Activated T-cell treated with anti-CD3 and anti-CD28 coated beads, Interleukin-2, amount 50 U/mL, for 24 hours (primary cell): ENCODE data around the gene MIEF2.

Experiments used
- DNase-seq: peaks from one replicate; pipeline ENCODE4 v3.0.0-alpha.2; 2020
- H3K27ac Mint-ChIP-seq: 2 replicates; pipeline ENCODE4 v1.8.0; 2020; ENCODE audit warnings: mild to moderate bottlenecking, mixed read lengths
- H3K27me3 Mint-ChIP-seq: 2 replicates; pipeline ENCODE4 v1.8.0; 2020; ENCODE audit warnings: mixed read lengths
- H3K36me3 Mint-ChIP-seq: 2 replicates; pipeline ENCODE4 v1.8.0; 2020; ENCODE audit warnings: low read depth, mixed read lengths
- H3K4me1 Mint-ChIP-seq: 2 replicates; pipeline ENCODE4 v1.8.0; 2020; ENCODE audit warnings: low read depth, mixed read lengths
- H3K4me3 Mint-ChIP-seq: 2 replicates; pipeline ENCODE4 v1.8.0; 2020; ENCODE audit warnings: mild to moderate bottlenecking, moderate library complexity, mixed read lengths
- H3K9me3 Mint-ChIP-seq: 2 replicates; pipeline ENCODE4 v1.8.0; 2020; ENCODE audit warnings: mixed read lengths

Gene MIEF2

DNA sequence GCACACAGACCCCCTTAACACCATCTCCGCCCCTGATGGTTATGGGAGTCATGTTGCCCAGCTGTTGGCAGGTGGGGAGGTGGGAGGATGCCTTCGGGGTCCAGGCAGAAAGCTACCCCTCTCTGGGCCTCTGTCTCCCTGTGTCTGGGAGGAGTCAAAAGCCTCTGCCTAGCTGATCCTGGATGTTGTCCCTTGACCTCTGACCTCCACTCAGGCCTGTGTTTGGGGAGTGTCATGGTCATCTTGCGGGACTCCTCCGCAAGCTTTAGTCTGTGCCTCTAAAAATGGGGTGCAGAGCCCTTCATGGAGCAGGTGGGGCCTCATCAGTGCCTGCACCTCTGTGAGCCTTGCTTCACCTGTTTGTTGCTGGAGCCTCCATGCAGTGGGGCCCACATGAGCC, 31.2 kb upstream of the MIEF2 start:
- Mint-ChIP-seq H3K9me3 (no peaks in the 10 kb centered on the region), H3K27ac (no peak overlapping the region), H3K4me1 (peaks cover 30% of the 10 kb centered on the region), H3K4me3 (no peak overlapping the region), H3K36me3 (peaks cover 14% of the 10 kb centered on the region), H3K27me3 (no peaks in the 10 kb centered on the region)
- DNase-seq: no peak

DNA sequence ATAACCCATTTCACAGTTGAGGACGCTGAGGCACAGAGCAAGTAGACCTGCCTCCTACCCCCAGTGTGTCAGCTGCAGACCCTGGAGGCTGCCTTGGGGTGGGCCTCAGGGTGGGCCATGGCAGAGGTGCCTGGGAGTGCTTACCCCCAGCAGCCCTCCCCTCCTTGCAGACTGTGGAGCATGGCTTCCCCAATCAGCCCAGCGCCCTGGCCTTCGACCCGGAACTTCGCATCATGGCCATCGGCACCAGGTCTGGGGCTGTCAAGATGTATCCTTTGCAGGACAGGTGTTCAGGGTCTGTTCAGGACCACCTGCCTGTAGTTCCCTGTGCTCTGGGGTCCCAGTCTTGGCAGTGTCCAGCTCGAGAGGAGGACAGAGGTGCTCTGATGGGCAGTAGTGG, 30.7 kb upstream of the MIEF2 start:
- H3K27ac Mint-ChIP-seq: no peak overlapping the region
- no peaks in the 10 kb centered on the region for H3K9me3 Mint-ChIP-seq
- H3K4me1 Mint-ChIP-seq: peaks cover 30% of the 10 kb centered on the region
- H3K4me3 Mint-ChIP-seq: no peak overlapping the region
- H3K27me3 Mint-ChIP-seq: no peaks in the 10 kb centered on the region
- H3K36me3 Mint-ChIP-seq: peaks cover 19% of the 10 kb centered on the region
- no peak for DNase-seq

DNA sequence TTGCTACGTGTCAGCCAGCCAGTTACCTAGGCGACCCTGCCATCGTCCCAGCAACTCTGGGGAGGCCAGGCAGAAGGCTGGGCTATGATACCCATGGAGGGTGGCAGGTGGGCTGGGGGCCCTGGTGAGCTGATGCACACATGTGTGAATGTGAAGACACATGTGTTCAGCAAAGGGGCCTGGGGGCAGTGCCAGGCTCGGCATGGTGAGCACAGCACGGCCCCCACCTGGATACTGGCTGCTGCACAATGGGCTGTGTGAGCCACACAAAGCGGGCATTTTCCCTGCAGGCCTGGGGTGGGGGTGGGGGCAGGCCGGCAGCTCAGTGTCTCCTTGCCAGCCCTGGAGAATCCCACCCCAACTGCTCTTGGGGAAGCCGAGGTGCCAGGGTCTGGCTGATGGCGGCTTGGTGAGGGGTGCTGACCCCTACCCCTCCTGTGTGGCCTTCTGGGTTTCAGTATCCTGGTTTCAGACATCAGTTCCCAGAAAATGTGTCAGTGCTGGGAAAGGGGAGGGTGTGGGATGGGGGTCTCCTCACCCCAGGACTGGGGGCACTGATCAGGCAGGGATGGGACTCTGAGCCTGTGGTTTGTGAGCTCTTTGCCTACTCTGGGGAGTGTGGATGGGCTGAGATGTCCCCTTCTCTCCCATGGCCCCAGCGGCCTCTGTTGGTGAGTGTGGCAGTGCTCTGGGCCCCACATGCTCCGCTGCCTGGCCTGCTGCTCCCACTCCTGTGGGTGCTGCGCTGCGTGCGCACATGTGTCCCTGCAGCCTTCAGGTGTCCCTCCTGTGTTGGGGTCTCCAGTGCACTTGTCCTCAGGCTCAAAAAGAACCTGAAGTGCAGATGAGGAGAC, 29.9 kb upstream of the MIEF2 start:
- no peak overlapping the region for H3K4me3 Mint-ChIP-seq
- no peak for DNase-seq
- no peak overlapping the region for H3K27ac Mint-ChIP-seq
- H3K27me3 Mint-ChIP-seq: no peaks in the 10 kb centered on the region
- H3K4me1 Mint-ChIP-seq: peaks cover 33% of the 10 kb centered on the region
- peaks cover 26% of the 10 kb centered on the region for H3K36me3 Mint-ChIP-seq
- no peaks in the 10 kb centered on the region for H3K9me3 Mint-ChIP-seq

DNA sequence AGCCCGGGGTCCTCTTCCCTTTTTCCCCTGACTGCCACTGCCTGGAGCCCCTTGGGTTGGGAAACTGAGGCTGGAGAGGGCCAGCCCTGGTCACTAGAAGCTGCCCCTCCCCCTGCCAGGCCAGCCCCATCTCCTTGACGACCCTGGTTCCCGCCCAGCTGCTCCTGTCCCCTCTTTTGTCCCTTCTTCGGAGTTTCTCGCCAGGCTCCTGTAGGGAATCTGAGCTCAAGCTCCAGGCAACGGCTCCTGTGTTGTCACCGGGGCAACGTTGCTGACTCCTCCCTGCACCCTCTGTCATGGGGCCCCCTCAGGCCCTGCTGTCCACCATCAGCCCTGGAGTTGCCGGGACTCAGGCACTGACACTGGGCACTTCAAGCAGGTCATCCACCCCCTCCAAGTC, 29.3 kb upstream of the MIEF2 start:
- Mint-ChIP-seq H3K9me3 (no peaks in the 10 kb centered on the region), H3K4me1 (peaks cover 37% of the 10 kb centered on the region), H3K4me3 (no peak overlapping the region), H3K27ac (peak overlapping the region; percentile 14), H3K27me3 (no peaks in the 10 kb centered on the region), H3K36me3 (peaks cover 29% of the 10 kb centered on the region)
- DNase-seq: no peak

DNA sequence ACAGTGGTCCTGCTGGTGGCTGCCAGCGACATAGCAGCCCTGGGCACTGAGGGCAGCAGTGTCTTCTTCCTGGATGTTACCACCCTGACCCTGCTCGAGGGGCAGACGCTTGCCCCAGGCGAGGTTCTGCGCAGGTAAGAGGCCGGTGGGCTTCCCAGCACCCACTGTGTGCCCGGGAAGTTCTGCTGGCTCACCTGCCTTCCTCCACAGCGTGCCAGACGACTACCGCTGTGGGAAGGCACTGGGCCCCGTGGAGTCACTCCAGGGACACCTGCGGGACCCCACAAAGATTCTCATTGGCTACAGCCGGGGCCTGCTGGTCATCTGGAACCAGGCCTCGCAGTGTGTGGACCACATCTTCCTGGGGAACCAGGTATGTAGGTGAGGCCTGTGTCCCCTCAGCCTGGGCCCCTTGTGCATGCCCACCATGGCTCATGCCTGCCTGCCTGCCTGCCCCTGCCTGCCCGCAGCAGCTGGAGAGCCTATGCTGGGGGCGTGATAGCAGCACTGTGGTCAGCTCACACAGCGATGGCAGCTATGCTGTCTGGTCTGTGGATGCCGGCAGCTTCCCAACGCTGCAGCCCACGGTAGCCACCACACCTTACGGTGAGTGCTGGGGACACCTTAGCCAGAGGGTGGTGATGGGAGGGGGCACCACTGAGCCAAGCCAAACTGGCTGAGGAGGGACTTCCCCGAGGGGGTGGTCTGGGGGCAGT, 26.5 kb upstream of the MIEF2 start:
- H3K27ac Mint-ChIP-seq: no peak overlapping the region
- peaks cover 15% of the 10 kb centered on the region for H3K4me1 Mint-ChIP-seq
- H3K27me3 Mint-ChIP-seq: no peaks in the 10 kb centered on the region
- peaks cover 47% of the 10 kb centered on the region for H3K36me3 Mint-ChIP-seq
- no peaks in the 10 kb centered on the region for H3K9me3 Mint-ChIP-seq
- H3K4me3 Mint-ChIP-seq: no peak overlapping the region
- no peak for DNase-seq

DNA sequence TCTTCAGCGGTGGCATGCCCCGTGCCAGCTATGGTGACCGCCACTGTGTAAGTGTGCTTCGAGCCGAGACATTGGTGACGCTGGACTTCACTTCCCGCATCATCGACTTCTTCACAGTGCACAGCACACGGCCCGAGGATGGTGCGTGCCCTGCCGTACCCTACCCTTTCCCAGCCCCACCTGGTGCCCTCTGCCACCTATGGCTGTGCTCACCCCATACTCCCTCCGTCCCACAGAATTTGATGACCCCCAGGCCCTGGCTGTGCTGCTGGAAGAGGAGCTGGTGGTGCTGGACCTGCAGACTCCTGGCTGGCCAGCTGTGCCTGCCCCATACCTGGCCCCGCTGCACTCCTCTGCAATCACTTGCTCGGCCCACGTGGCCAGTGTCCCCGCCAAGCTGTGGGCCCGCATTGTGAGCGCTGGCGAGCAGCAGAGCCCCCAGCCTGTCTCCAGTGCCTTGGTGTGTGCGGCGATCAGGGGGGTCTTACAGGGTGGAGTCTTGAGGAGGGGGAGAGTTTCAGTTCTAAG, 25.5 kb upstream of the MIEF2 start:
- DNase-seq: no peak
- no peaks in the 10 kb centered on the region for H3K9me3 Mint-ChIP-seq
- no peaks in the 10 kb centered on the region for H3K27me3 Mint-ChIP-seq
- H3K27ac Mint-ChIP-seq: peak overlapping the region; percentile 88
- H3K36me3 Mint-ChIP-seq: peaks cover 56% of the 10 kb centered on the region
- no peak overlapping the region for H3K4me3 Mint-ChIP-seq
- peaks cover 15% of the 10 kb centered on the region for H3K4me1 Mint-ChIP-seq

DNA sequence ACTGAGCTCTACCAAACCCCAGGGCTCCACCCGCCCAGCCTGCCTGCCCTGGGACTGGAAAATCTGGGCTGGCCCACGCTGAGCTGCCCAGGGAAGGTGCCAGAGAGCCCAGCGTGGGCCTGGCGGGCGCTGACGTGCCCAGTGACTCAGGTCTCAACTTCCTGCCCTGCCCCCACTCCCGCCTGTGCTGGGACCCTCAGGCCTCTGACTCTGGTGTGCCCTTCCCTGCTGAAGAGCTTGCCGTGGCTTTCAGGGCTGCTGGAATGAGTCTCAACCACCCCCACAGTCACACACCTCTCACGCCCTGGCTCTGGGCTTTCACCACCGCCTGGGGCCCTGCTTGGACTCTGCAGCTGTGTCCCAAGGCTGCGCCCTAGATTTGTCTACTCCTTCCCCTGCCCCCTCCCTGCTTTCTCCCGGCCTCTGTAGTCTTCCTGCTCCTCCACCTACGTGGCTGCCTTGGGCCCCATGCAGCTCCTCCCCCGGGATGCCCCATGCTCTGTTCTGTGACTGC, 24.7 kb upstream of the MIEF2 start:
- Mint-ChIP-seq H3K27me3 (no peaks in the 10 kb centered on the region), H3K9me3 (no peaks in the 10 kb centered on the region), H3K36me3 (peaks cover 61% of the 10 kb centered on the region), H3K4me1 (peaks cover 15% of the 10 kb centered on the region), H3K27ac (peak overlapping the region; percentile 88), H3K4me3 (no peak overlapping the region)
- peak; percentile 66 for DNase-seq

DNA sequence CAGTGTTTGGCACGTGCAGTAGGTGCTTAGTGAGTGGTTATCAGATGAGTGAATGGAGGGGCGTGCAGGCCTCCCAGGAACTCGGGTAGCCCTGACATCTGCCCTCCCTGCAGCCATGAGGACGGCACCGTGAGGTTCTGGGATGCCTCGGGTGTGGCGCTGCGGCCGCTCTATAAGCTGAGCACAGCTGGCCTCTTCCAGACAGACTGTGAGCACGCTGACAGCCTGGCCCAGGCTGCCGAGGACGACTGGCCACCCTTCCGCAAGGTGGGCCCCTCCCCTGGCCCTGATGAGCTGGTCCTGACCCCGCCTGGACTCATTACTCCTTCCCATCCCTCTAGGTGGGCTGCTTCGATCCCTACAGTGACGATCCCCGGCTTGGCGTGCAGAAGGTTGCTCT, 24.0 kb upstream of the MIEF2 start:
- Mint-ChIP-seq H3K4me1 (peaks cover 15% of the 10 kb centered on the region), H3K27me3 (no peaks in the 10 kb centered on the region), H3K9me3 (no peaks in the 10 kb centered on the region), H3K27ac (peak overlapping the region; percentile 88), H3K4me3 (no peak overlapping the region), H3K36me3 (peaks cover 65% of the 10 kb centered on the region)
- DNase-seq: no peak

DNA sequence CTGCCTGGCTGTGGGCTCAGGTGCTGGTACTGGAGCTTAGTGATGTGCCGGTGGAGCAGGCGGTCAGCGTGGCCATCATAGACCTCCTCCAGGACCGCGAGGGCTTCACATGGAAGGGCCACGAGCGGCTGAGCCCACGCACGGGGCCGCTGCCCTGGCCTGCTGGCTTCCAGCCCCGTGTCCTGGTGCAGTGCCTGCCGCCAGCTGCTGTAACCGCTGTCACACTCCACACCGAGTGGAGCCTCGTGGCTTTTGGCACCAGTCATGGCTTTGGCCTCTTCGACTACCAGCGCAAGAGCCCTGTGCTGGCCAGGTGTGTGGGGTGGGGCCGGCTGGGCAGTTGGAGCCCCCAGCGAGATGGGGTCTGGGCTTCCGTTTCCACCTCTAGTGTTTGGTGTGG, 23.0 kb upstream of the MIEF2 start:
- Mint-ChIP-seq H3K36me3 (peaks cover 66% of the 10 kb centered on the region), H3K27me3 (no peaks in the 10 kb centered on the region), H3K27ac (no peak overlapping the region), H3K4me3 (no peak overlapping the region), H3K4me1 (peaks cover 15% of the 10 kb centered on the region), H3K9me3 (no peaks in the 10 kb centered on the region)
- DNase-seq: no peak

DNA sequence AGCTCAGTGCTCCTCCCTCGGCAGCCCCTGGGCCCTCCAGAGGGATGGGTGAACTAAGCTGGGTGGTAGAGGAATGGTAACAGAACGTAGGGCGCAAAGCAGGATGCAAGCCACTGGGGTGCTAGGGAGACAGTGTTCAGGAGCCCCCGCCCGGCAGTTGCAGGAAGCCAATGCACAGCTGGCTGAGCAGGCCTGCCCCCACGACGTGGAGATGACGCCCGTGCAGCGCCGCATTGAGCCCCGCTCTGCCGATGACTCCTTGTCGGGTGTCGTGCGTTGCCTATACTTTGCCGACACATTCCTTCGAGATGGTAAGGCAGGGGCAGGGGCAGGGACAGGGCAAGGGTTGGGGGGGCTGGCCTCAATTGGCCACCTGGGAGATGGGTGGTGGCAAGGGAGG, 22.2 kb upstream of the MIEF2 start:
- peaks cover 15% of the 10 kb centered on the region for H3K4me1 Mint-ChIP-seq
- DNase-seq: no peak
- peaks cover 70% of the 10 kb centered on the region for H3K36me3 Mint-ChIP-seq
- no peak overlapping the region for H3K4me3 Mint-ChIP-seq
- no peaks in the 10 kb centered on the region for H3K9me3 Mint-ChIP-seq
- no peaks in the 10 kb centered on the region for H3K27me3 Mint-ChIP-seq
- no peak overlapping the region for H3K27ac Mint-ChIP-seq

DNA sequence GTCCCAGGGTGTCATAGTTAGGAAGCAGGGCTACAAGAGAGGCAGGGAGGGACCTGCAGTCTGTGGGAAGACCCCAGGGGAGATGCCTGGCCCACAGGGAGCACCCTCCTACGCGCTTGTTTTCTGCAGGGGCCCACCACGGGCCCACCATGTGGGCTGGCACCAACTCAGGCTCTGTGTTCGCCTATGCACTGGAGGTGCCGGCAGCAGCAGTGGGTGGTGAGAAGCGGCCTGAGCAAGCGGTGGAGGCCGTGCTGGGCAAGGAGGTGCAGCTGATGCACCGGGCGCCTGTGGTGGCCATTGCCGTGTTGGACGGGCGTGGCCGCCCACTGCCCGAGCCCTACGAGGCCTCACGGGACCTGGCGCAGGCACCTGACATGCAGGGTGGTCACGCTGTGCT, 20.0 kb upstream of the MIEF2 start:
- H3K27ac Mint-ChIP-seq: no peak overlapping the region
- DNase-seq: no peak
- H3K9me3 Mint-ChIP-seq: no peaks in the 10 kb centered on the region
- H3K4me3 Mint-ChIP-seq: no peak overlapping the region
- peaks cover 8% of the 10 kb centered on the region for H3K4me1 Mint-ChIP-seq
- peaks cover 66% of the 10 kb centered on the region for H3K36me3 Mint-ChIP-seq
- H3K27me3 Mint-ChIP-seq: no peaks in the 10 kb centered on the region

DNA sequence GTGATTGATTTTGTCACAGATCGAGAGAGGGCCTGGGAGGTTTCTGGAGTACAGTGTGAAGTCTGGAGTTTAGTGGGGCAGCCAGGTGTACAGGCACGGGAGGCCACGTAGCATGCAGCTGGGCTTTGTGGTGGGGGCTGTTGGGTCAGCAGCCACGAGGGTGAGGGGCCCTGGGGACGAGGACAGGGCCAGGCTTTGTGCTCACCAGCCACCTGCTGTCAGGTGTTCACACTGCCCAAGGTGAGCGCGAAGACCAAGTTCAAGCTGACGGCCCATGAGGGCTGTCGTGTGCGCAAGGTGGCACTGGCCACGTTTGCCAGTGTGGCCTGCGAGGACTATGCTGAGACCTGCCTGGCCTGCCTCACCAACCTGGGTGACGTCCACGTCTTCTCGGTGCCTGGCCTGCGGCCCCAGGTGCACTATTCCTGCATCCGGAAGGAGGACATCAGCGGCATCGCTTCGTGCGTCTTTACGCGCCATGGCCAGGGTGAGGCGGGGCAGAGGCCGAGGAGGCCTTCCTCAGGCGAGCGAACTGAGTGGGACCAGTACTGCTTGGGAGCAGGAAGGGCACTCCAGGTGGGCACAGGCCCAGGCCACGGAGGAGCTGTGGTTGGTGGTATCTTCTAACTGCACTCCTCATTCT, 19.1 kb upstream of the MIEF2 start:
- no peaks in the 10 kb centered on the region for H3K9me3 Mint-ChIP-seq

DNA sequence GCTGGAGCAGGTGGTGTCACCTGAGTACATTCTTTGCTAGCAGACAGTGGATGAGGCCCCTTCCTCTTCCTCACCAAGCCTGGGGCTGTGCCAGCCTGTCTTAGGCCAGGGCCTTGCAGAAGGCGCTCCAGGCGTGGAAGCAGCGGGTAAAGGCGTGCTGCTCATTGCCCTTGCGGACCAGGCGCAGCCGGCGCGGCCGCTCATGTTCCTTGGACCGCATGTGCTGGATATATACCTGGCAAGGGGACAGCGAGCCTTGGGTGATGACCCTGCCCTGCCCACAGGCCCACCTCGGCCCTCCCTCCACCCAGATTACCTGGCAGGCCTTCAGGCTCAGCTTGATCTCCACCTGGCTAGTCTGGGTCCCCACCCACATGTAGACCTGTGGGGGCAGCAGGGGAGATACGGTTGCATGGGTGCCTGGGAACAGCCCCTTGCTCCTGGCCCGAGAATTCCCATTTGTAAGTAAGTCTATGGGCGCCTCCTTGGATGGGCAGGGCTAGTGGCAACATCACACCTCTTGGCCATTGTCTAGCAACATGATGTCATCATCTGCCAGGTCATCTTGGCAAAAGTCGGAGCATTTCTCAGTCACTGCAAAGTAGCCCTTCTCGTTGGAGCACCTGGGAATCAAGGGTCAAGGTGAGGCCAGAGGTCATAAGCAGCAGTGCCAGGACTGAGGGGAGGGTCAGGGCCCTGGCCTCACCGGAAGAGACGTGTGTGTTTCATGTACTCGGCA, 15.3 kb upstream of the MIEF2 start:
- no peak for DNase-seq
- no peak overlapping the region for H3K4me3 Mint-ChIP-seq
- no peaks in the 10 kb centered on the region for H3K27me3 Mint-ChIP-seq
- H3K36me3 Mint-ChIP-seq: peaks cover 75% of the 10 kb centered on the region
- no peaks in the 10 kb centered on the region for H3K4me1 Mint-ChIP-seq
- H3K27ac Mint-ChIP-seq: no peak overlapping the region
- H3K9me3 Mint-ChIP-seq: no peaks in the 10 kb centered on the region

More for the DNA sequence above, 19.1 kb upstream of the MIEF2 start:
- Mint-ChIP-seq H3K27ac (peak overlapping the region; percentile 26), H3K36me3 (peaks cover 67% of the 10 kb centered on the region), H3K4me1 (no peaks in the 10 kb centered on the region), H3K4me3 (no peak overlapping the region), H3K27me3 (no peaks in the 10 kb centered on the region)
- no peak for DNase-seq

DNA sequence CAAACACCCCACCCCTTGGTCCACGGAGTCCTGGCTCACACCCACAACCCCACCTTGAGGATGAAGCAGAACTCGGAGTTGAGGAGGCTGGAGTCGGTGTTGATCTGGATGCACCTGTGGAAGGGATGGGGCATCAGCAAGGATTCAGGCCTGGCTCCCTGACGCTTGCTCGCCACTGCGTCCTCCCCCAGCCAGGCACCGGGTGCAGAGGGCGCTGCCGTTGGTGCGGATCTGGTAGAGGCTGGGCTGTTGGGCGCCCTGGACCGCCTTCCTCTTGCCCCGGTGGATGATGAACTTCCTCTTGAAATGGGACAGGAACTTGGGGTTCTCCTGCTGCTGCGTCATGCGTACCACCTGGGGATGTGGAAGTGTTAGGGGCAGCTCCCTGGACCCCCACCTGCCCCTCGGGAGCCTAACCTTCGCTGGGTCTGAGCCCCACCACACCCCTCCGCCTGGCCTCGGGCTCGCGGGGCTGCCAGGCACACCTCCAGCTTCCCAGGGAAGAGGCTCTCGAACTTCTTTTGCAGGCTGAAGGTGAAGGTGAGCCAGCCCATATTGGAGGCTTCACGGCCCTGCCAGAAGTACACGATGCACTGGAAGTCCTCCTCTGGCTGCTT, 14.2 kb upstream of the MIEF2 start:
- Mint-ChIP-seq H3K4me1 (no peaks in the 10 kb centered on the region), H3K9me3 (no peaks in the 10 kb centered on the region), H3K27me3 (no peaks in the 10 kb centered on the region), H3K27ac (no peak overlapping the region), H3K4me3 (no peak overlapping the region), H3K36me3 (peaks cover 79% of the 10 kb centered on the region)
- no peak for DNase-seq
